ENCODE results near the gene GNPTG. TPM values are rescaled to one million over a fixed set of nuclear protein-coding genes. Genes with fewer than 3 reads are reported as not detected.

The GNPTG gene
- total RNA-seq, 2 donors from 2014 or later, result 31.8 to 46.7 TPM

- no peak for DNase-seq (ENCODE audit: low spot score)
- Histone ChIP-seq H3K36me3 (peaks cover 56% of the 10 kb centered on the region), H3K9me3 (no peaks in the 10 kb centered on the region), H3K27me3 (no peaks in the 10 kb centered on the region), H3K27ac (no peak overlapping the region), H3K4me1 (no peaks in the 10 kb centered on the region), H3K4me3 (no peak overlapping the region)
- no peak for TF ChIP-seq CTCF (IDR thresholded peaks at IDR 0.05)
Measured at GRCh38 chr16:1364510-1364909, 12.8 kb downstream of the GNPTG start.

- Histone ChIP-seq H3K4me1 (no peaks in the 10 kb centered on the region), H3K27me3 (no peaks in the 10 kb centered on the region), H3K9me3 (no peaks in the 10 kb centered on the region), H3K36me3 (peaks cover 57% of the 10 kb centered on the region), H3K27ac (no peak overlapping the region), H3K4me3 (no peak overlapping the region)
- DNase-seq (ENCODE audit: low spot score), result no peak
- no peak for TF ChIP-seq CTCF (IDR thresholded peaks at IDR 0.05)
Measured at GRCh38 chr16:1366060-1366711, 14.5 kb downstream of the GNPTG start.

- Histone ChIP-seq H3K9me3 (no peaks in the 10 kb centered on the region), H3K36me3 (peaks cover 55% of the 10 kb centered on the region), H3K4me3 (no peak overlapping the region), H3K27ac (no peak overlapping the region), H3K27me3 (no peaks in the 10 kb centered on the region), H3K4me1 (no peaks in the 10 kb centered on the region)
- no peak for TF ChIP-seq CTCF (IDR thresholded peaks at IDR 0.05)
- no peak for DNase-seq (ENCODE audit: low spot score)
Measured at GRCh38 chr16:1366712-1367299, 15.1 kb downstream of the GNPTG start.

- no peaks in the 10 kb centered on the region for H3K9me3 ChIP-seq
- H3K4me3 ChIP-seq, result no peak overlapping the region
- H3K27me3 ChIP-seq, result no peaks in the 10 kb centered on the region
- no peak overlapping the region for H3K27ac ChIP-seq
- DNase-seq (ENCODE audit: low spot score), result no peak
- no peak for TF ChIP-seq CTCF (IDR thresholded peaks at IDR 0.05)
- no peaks in the 10 kb centered on the region for H3K4me1 ChIP-seq
- peaks cover 50% of the 10 kb centered on the region for H3K36me3 ChIP-seq
Measured at GRCh38 chr16:1367486-1368174, 15.9 kb downstream of the GNPTG start.

GRCh38 chr16:1371054-1371978, 19.6 kb downstream of the GNPTG start:
- Histone ChIP-seq H3K9me3 (no peaks in the 10 kb centered on the region), H3K27ac (no peak overlapping the region), H3K27me3 (no peaks in the 10 kb centered on the region), H3K4me1 (no peaks in the 10 kb centered on the region), H3K36me3 (peaks cover 18% of the 10 kb centered on the region), H3K4me3 (no peak overlapping the region)
- DNase-seq (ENCODE audit: low spot score), result no peak
- no peak for TF ChIP-seq CTCF (IDR thresholded peaks at IDR 0.05)

Data from right atrium auricular region (tissue), 2 donors.